Spleen (tissue), 7 donors: ENCODE measurements around the gene PHLPP2.

ENCODE experiments used
- CTCF ChIP-seq, 11 experiments: fragments of 200-600 bp in 7 of 11; fragments of 450-650 bp in 4 of 11; sonication (generic) in 4 of 11; IDR thresholded peaks in 8 of 11; conservative IDR thresholded peaks in 3 of 11; 1 replicate in 7 of 11; 2 replicates in 4 of 11; pipeline versions ENCODE4 v1.4.0 to v1.8.0; 2016 to 2021; ENCODE audit warnings: antibody characterized with exemption in 11 of 11, inconsistent platforms in 4 of 11, mild to moderate bottlenecking in 1 of 11
- POLR2A ChIP-seq, 3 donors: fragments of 450-650 bp; IDR thresholded peaks; one replicate each; pipeline ENCODE4 v1.5.1; 2017; ENCODE audit warnings: antibody characterized with exemption in 3 of 3, mild to moderate bottlenecking in 1 of 3
- POLR2AphosphoS5 ChIP-seq, 3 donors: sonication (generic); formaldehyde crosslinking; IDR thresholded peaks; one replicate each; pipeline ENCODE4 v1.5.1; 2017; ENCODE audit warnings: antibody characterized with exemption in 3 of 3
- donor health status: DM: no; HTN: no; CAD: no; lungs with moderate emphysema.
- donor health status: DM: no; HTN: no; CAD: no.
- donor health status: DM: no; HTN: no; CAD: no.

DNA sequence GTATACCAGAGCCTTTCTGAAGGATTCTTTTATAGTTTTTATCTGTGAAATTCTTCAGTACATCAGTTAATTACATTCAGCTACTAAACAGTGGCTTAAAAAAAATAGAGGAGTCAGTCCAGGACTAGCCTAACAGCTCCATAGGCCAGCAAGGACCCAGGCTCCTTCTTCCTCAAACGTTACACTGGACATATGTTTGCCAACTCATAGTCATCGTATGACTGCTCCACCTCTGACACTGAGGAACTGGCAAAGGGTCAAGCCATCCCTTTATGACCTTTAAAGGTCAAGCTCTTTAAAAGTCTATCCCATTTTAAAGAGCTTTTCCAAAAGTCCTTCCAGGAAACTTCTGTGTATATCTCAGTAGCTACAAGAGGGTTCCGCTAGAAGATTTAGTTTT is 36.6 kb downstream of the PHLPP2 start:
- TF ChIP-seq CTCF (IDR thresholded peaks at IDR 0.05 in 8 of 11, conservative IDR thresholded peaks at IDR 0.05 in 3 of 11): no peak
- no peak for TF ChIP-seq POLR2AphosphoS5 (IDR thresholded peaks at IDR 0.05)
- TF ChIP-seq POLR2A (IDR thresholded peaks at IDR 0.05): no peak
